OCI-LY7 (cell line): ENCODE results near the gene INTS3.

Source experiments
- EZH2phosphoT487 ChIP-seq: fragments of 200-600 bp; sonication (generic); IDR thresholded peaks from 2 replicates; pipeline ENCODE4 v1.6.1; 2018; ENCODE audit warnings: low read depth, borderline replicate concordance, mild to moderate bottlenecking, mixed run types, antibody characterized with exemption, low read length, moderate library complexity, mixed read lengths
- TF ChIP-seq, protein P1 (sequence below): fragments of 200-600 bp; sonication (generic); conservative IDR thresholded peaks from 2 replicates; pipeline ENCODE4 v1.5.1; 2014; ENCODE audit warnings: mild to moderate bottlenecking, antibody characterized with exemption, low read length, moderate library complexity, mixed read lengths

DNA sequence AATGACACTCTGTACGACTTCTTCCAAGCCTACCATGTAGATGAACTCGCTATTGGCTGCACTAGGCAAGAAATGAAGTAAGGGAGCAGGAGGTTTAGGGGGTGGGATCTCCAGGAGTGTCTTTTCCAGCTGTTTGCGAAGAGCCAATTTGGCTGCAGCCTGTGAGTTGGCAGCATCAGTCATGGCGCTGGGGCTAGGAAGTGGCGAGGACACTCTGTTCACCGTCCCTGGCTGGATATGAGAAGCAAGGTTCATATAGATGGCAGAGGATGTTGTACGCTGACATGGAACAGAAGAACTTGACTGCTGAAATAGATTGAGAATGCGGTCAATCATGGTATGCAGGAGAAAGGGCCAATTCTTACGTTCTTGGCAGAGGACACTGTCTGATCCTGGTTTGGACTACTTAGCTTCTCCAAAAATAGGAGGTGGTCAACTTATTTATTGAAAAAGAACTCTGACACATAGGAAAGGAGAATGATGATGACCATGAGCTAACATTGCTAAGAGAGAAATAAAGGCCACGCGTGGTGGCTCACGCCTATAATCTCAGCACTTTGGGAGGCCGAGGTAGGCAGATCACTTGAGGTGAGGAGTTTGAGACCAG is 88.5 kb downstream of the INTS3 start:
- no peak for TF ChIP-seq EZH2phosphoT487
- TF ChIP-seq, protein P1, sequence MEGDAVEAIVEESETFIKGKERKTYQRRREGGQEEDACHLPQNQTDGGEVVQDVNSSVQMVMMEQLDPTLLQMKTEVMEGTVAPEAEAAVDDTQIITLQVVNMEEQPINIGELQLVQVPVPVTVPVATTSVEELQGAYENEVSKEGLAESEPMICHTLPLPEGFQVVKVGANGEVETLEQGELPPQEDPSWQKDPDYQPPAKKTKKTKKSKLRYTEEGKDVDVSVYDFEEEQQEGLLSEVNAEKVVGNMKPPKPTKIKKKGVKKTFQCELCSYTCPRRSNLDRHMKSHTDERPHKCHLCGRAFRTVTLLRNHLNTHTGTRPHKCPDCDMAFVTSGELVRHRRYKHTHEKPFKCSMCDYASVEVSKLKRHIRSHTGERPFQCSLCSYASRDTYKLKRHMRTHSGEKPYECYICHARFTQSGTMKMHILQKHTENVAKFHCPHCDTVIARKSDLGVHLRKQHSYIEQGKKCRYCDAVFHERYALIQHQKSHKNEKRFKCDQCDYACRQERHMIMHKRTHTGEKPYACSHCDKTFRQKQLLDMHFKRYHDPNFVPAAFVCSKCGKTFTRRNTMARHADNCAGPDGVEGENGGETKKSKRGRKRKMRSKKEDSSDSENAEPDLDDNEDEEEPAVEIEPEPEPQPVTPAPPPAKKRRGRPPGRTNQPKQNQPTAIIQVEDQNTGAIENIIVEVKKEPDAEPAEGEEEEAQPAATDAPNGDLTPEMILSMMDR: no peak
